HCT116 (cell line): Measurements from ENCODE around the gene NFIX. TPM values are rescaled to one million over a fixed set of nuclear protein-coding genes. Genes with fewer than 3 reads are reported as not detected.

Experiments
- ATAC-seq: fragments of 200-7000 bp; cut with Tn5 transposase; 2 replicates; pipeline ENCODE4 v1.9.1; 2020; ENCODE audit warnings: mild to moderate bottlenecking, moderate library complexity
- BruUV-seq: library from RNA; stranded (reverse); fragments of 400-500 nt; replicated peaks from 2 replicates; lab custom pipeline; 2021; lab: Mats Ljungman, UMichigan
- CTCF ChIA-PET: fragments of 300-600 bp; sonication (Branson Sonifier 250); formaldehyde crosslinking; loops from one replicate; lab custom pipeline; 2021; ENCODE audit warnings: antibody characterized with exemption; lab: Charles Lee
- POLR2A ChIA-PET: fragments of 300-600, 350-600 bp; sonication (Branson Sonifier 250); formaldehyde crosslinking; loops from one replicate; lab custom pipeline; 2021; ENCODE audit warnings: antibody characterized with exemption; lab: Charles Lee
- RAD21 ChIA-PET, 2 experiments: fragments of 300-600 bp; sonication (Branson Sonifier 250); formaldehyde crosslinking; loops; one replicate each; lab custom pipeline; 2023; ENCODE audit warnings: low total read pairs in 2 of 2; ENCODE audit not compliant: uncharacterized antibody in 2 of 2, unreplicated experiment in 2 of 2, low non-redundant PET in 1 of 2; lab: Charles Lee
- DNase-seq: peaks from one replicate; pipeline ENCODE4 v3.0.0-alpha.2; 2010; ENCODE audit warnings: low read depth, low spot score
- H2AFZ ChIP-seq: fragments of 200-600 bp; shearing (Covaris generic), sonication (generic); 2 replicates; pipeline ENCODE4 v1.6.1; 2017; ENCODE audit warnings: low read depth, mixed run types, mixed read lengths, antibody characterized with exemption, low read length; ENCODE audit not compliant: poor library complexity, severe bottlenecking
- H3K27ac ChIP-seq: 2 replicates; pipeline ENCODE4 v1.5.1; 2012; ENCODE audit warnings: low read depth, low read length
- H3K27me3 ChIP-seq: fragments of 200-600 bp; sonication (generic); 2 replicates; pipeline ENCODE4 v1.6.1; 2016; ENCODE audit warnings: mixed run types, low read length, mixed read lengths; ENCODE audit not compliant: insufficient read depth
- H3K36me3 ChIP-seq, 2 experiments: fragments of 200-500 bp in 1 of 2; fragments of 200-600 bp in 1 of 2; sonication (Bioruptor generic) in 1 of 2; sonication (generic) in 1 of 2; 2 replicates each; pipeline versions ENCODE4 v1.5.1 to v1.6.1; 2014 to 2016; ENCODE audit warnings: low read length in 2 of 2, inconsistent platforms in 1 of 2, mixed read lengths in 1 of 2, mixed run types in 1 of 2; ENCODE audit not compliant: insufficient read depth in 2 of 2, control insufficient read depth in 1 of 2
- H3K4me1 ChIP-seq, 2 experiments: fragments of 200-600 bp in 1 of 2; sonication (generic) in 1 of 2; 2 replicates each; pipeline versions ENCODE4 v1.5.1 to v1.6.1; 2012 to 2017; ENCODE audit warnings: low read length in 2 of 2, inconsistent platforms in 1 of 2, mild to moderate bottlenecking in 1 of 2, mixed read lengths in 1 of 2, mixed run types in 1 of 2, moderate library complexity in 1 of 2; ENCODE audit not compliant: insufficient read depth in 2 of 2, control insufficient read depth in 1 of 2
- H3K4me2 ChIP-seq: fragments of 200-600 bp; sonication (generic); 2 replicates; pipeline ENCODE4 v1.6.1; 2017; ENCODE audit warnings: mixed run types, low read length, mixed read lengths
- H3K4me3 ChIP-seq, 2 experiments: fragments of 200-600 bp in 1 of 2; sonication (generic) in 1 of 2; replicated peaks in 1 of 2; 2 replicates each; pipeline ENCODE4 v1.5.1; 2011 to 2016; ENCODE audit warnings: low read length in 2 of 2, control low read depth in 1 of 2, low read depth in 1 of 2, mild to moderate bottlenecking in 1 of 2, mixed read lengths in 1 of 2, mixed run types in 1 of 2
- H3K79me2 ChIP-seq: fragments of 200-600 bp; sonication (generic); 2 replicates; pipeline ENCODE4 v1.6.1; 2017; ENCODE audit warnings: mild to moderate bottlenecking, mixed run types, low read length, moderate library complexity, mixed read lengths; ENCODE audit not compliant: insufficient read depth
- H3K9ac ChIP-seq: fragments of 200-600 bp; sonication (generic); 2 replicates; pipeline ENCODE4 v1.6.1; 2016; ENCODE audit warnings: low read length, mixed read lengths
- H3K9me2 ChIP-seq: fragments of 200-600 bp; sonication (generic), shearing (Covaris generic); 2 replicates; pipeline ENCODE4 v1.6.1; 2017; ENCODE audit warnings: mixed run types, mild to moderate bottlenecking, moderate library complexity; ENCODE audit not compliant: insufficient read depth
- H3K9me3 ChIP-seq, 2 experiments: fragments of 200-500 bp in 1 of 2; fragments of 200-600 bp in 1 of 2; sonication (Bioruptor generic) in 1 of 2; sonication (generic) in 1 of 2; 2 replicates each; pipeline ENCODE4 v1.6.1; 2014 to 2017; ENCODE audit warnings: low read length in 2 of 2, mixed read lengths in 2 of 2, inconsistent platforms in 1 of 2, low read depth in 1 of 2, mild to moderate bottlenecking in 1 of 2, mixed run types in 1 of 2, moderate library complexity in 1 of 2; ENCODE audit not compliant: control insufficient read depth in 1 of 2, insufficient read depth in 1 of 2
- H4K20me1 ChIP-seq: fragments of 200-600 bp; sonication (generic), shearing (Covaris generic); 2 replicates; pipeline ENCODE4 v1.6.1; 2017; ENCODE audit warnings: mixed run types, mild to moderate bottlenecking, moderate library complexity; ENCODE audit not compliant: insufficient read depth
- CBX3 ChIP-seq: IDR thresholded peaks from 2 replicates; pipeline ENCODE4 v1.6.1; 2012; ENCODE audit warnings: low read depth
- CEBPB ChIP-seq: IDR thresholded peaks from 2 replicates; pipeline ENCODE4 v1.6.1; 2012; ENCODE audit warnings: low read depth
- EGR1 ChIP-seq: IDR thresholded peaks from 2 replicates; pipeline ENCODE4 v1.6.1; 2012; ENCODE audit warnings: low read depth
- ELF1 ChIP-seq: IDR thresholded peaks from 2 replicates; pipeline ENCODE4 v1.6.1; 2012; ENCODE audit warnings: low read depth, borderline replicate concordance
- EZH2 ChIP-seq: fragments of 200-600 bp; sonication (generic); IDR thresholded peaks from 2 replicates; pipeline ENCODE4 v1.6.1; 2017; ENCODE audit warnings: antibody characterized with exemption, mixed run types
- FOSL1 ChIP-seq: IDR thresholded peaks from 2 replicates; pipeline ENCODE4 v1.6.1; 2012; ENCODE audit warnings: low read depth
- JUND ChIP-seq: IDR thresholded peaks from 2 replicates; pipeline ENCODE4 v1.6.1; 2012
- POLR2A ChIP-seq: IDR thresholded peaks from 2 replicates; pipeline ENCODE4 v1.7.0; 2011; ENCODE audit warnings: borderline replicate concordance; ENCODE audit not compliant: insufficient read depth, insufficient read length; ENCODE audit errors: extremely low read depth
- RAD21 ChIP-seq: IDR thresholded peaks from 2 replicates; pipeline ENCODE4 v1.6.1; 2012; ENCODE audit warnings: low read depth, mild to moderate bottlenecking
- SIN3A ChIP-seq: IDR thresholded peaks from 2 replicates; pipeline ENCODE4 v1.6.1; 2012; ENCODE audit warnings: low read depth
- SP1 ChIP-seq: IDR thresholded peaks from 2 replicates; pipeline ENCODE4 v1.6.1; 2012; ENCODE audit warnings: low read depth
- SRF ChIP-seq: IDR thresholded peaks from 2 replicates; pipeline ENCODE4 v1.6.1; 2012; ENCODE audit warnings: low read depth
- TCF7L2 ChIP-seq: IDR thresholded peaks from 2 replicates; pipeline ENCODE4 v1.7.0; 2011; ENCODE audit warnings: borderline replicate concordance, inconsistent platforms; ENCODE audit not compliant: insufficient read depth, insufficient read length; ENCODE audit errors: extremely low read depth
- YY1 ChIP-seq: IDR thresholded peaks from 2 replicates; pipeline ENCODE4 v1.6.1; 2011; ENCODE audit warnings: low read length, low read depth, moderate library complexity, mild to moderate bottlenecking; ENCODE audit not compliant: insufficient replicate concordance; ENCODE audit errors: extremely low read depth
- ZFX ChIP-seq: fragments of 450-650 bp; IDR thresholded peaks from 2 replicates; pipeline ENCODE4 v1.6.1; 2017
- ZNF274 ChIP-seq: fragments of 200-500 bp; sonication (Bioruptor generic); IDR thresholded peaks from 2 replicates; pipeline ENCODE4 v1.6.1; 2014; ENCODE audit warnings: mild to moderate bottlenecking, low read depth, low read length, inconsistent platforms
- intact Hi-C: fragments of 100-400 bp; cut with micrococcal nuclease; formaldehyde crosslinking; loops from 2 replicates; pipeline ENCODE4 v1.10.0; 2022
- total RNA-seq: library from RNA; stranded (reverse); gene quantifications from one replicate; pipeline ENCODE4 v1.2.1, GENCODE V29; 2021; ENCODE audit not compliant: unreplicated experiment
- TF ChIP-seq, protein P1 (sequence below): IDR thresholded peaks from 2 replicates; pipeline ENCODE4 v1.6.1; 2012; ENCODE audit warnings: low read depth
- TF ChIP-seq, protein P2 (sequence below): IDR thresholded peaks from 2 replicates; pipeline ENCODE4 v1.6.1; 2012

Gene NFIX
- total RNA-seq, 1 experiment from 2014 or later: 34.8 TPM

DNA sequence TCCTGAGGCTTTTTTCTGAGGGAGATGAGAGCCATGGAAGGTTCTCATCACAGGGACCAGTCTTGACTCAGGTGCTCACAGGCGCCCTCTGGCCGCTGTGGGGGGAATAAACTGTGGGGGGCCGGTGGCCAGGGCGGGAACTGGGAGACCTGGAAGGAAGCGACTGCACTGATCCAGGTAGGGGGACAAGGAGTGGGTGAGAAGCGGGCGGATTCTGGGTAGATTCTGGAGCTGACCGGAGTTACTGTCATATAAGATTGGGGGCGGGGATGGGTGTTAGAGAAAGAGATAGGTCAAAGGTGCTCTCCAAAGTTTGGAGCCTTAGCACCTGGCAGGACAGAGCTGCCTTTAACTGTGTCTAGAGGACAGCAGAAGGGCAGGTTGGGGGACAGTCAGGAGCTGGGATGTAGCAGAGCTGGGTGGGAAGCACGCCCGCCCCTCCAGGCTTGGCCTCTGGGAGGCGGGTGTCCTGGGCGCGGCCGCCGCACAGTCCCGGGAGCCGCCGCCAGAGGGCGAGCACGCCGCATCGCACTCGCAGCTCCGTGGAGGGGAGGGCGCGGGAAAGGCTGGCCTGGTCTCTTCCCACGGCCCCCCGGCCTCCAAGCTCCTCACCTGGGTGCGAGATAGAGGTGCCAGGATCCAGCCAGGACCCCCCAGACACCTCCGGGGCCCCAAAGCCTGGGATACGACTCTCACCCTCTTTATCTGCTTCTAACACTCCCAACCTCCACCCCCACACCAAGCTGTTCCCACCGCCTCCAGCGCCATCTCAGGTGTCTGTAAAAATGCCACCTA, 30.1 kb upstream of the NFIX start (continued):
- TF ChIP-seq, protein P1, sequence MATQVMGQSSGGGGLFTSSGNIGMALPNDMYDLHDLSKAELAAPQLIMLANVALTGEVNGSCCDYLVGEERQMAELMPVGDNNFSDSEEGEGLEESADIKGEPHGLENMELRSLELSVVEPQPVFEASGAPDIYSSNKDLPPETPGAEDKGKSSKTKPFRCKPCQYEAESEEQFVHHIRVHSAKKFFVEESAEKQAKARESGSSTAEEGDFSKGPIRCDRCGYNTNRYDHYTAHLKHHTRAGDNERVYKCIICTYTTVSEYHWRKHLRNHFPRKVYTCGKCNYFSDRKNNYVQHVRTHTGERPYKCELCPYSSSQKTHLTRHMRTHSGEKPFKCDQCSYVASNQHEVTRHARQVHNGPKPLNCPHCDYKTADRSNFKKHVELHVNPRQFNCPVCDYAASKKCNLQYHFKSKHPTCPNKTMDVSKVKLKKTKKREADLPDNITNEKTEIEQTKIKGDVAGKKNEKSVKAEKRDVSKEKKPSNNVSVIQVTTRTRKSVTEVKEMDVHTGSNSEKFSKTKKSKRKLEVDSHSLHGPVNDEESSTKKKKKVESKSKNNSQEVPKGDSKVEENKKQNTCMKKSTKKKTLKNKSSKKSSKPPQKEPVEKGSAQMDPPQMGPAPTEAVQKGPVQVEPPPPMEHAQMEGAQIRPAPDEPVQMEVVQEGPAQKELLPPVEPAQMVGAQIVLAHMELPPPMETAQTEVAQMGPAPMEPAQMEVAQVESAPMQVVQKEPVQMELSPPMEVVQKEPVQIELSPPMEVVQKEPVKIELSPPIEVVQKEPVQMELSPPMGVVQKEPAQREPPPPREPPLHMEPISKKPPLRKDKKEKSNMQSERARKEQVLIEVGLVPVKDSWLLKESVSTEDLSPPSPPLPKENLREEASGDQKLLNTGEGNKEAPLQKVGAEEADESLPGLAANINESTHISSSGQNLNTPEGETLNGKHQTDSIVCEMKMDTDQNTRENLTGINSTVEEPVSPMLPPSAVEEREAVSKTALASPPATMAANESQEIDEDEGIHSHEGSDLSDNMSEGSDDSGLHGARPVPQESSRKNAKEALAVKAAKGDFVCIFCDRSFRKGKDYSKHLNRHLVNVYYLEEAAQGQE: no peak
- TF ChIP-seq CEBPB (no peak), JUND (no peak)

- BruUV-seq: no TSS peak
- Histone ChIP-seq H3K9me2 (no peaks in the 10 kb centered on the region), H3K4me1 (peaks cover 3 to 18% of the 10 kb centered on the region in 2 experiments; a peak in 3 of 4 replicates), H3K4me2 (peak overlapping the region; percentile 94), H3K9ac (peak overlapping the region; percentile 64), H2AFZ (peak overlapping the region; percentile 62), H3K9me3 (no peaks in the 10 kb centered on the region), H3K36me3 (no peaks in the 10 kb centered on the region), H3K79me2 (no peaks in the 10 kb centered on the region), H3K27me3 (no peaks in the 10 kb centered on the region), H3K4me3 (peak overlapping the region; percentile 33 to 52)
- DNase-seq: no peak
- no peak for ATAC-seq
- intact Hi-C loops: no loop called here
- ChIA-PET POLR2A (interaction anchor here (0.7 to 1.3 kb wide), 7 partner anchors 11 to 189 kb away, joined by 3 to 5 read pairs (median 3); partner anchors contain the start of genes CALR and NACC1), CTCF (interaction anchor here (0.6 to 2.7 kb wide), 39 partner anchors 9 to 1967 kb away, joined by 3 to 38 read pairs (median 5); partner anchors contain the start of genes CALR, GADD45GIP1, GCDH and NACC1), RAD21 (interaction anchor here (0.5 to 1.7 kb wide), 9 partner anchors 12 to 290 kb away, joined by 3 to 13 read pairs (median 5); no protein-coding TSS in a partner anchor)
- TF ChIP-seq ZNF274 (no peak), SIN3A (no peak), SRF (no peak), RAD21 (no peak), EZH2 (no peak), CBX3 (no peak), TCF7L2 (no peak), ZFX (no peak), SP1 (no peak), CEBPB (no peak), POLR2A (no peak), ELF1 (no peak), FOSL1 (no peak), YY1 (no peak), JUND (no peak), EGR1 (no peak)
- TF ChIP-seq, protein P2, sequence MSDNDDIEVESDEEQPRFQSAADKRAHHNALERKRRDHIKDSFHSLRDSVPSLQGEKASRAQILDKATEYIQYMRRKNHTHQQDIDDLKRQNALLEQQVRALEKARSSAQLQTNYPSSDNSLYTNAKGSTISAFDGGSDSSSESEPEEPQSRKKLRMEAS: no peak
- TF ChIP-seq, protein P1: no peak
- TF ChIP-seq, all 23 proteins: peak for 0
- Histone ChIP-seq H3K27ac (peak overlapping the region; percentile 54), H4K20me1 (no peaks in the 10 kb centered on the region)
Observed at GRCh38 chr19:12965812-12966135, 29.5 kb upstream of the NFIX start.
